Smooth muscle cell (in vitro differentiated cells): ENCODE results near the gene KLK7. TPM values are rescaled to one million over a fixed set of nuclear protein-coding genes. Genes with fewer than 3 reads are reported as not detected.

ENCODE experiments used
- DNase-seq: peaks from one replicate; lab custom pipeline; 2025; ENCODE audit not compliant: unreplicated experiment; lab: John Stamatoyannopoulos, UW
- H2AFZ ChIP-seq: fragments of 200-600 bp; sonication (generic); 2 replicates; pipeline ENCODE4 v1.6.0; 2016; ENCODE audit warnings: antibody characterized with exemption, low read depth, mild to moderate bottlenecking
- H3F3A ChIP-seq: fragments of 200-600 bp; sonication (generic); 2 replicates; pipeline ENCODE4 v1.6.0; 2017; ENCODE audit warnings: antibody characterized with exemption, low read depth
- H3K27ac ChIP-seq: fragments of 200-600 bp; sonication (generic); 2 replicates; pipeline ENCODE4 v1.5.1; 2016; ENCODE audit warnings: low read depth, mild to moderate bottlenecking
- H3K27me3 ChIP-seq: fragments of 200-600 bp; sonication (generic); 2 replicates; pipeline ENCODE4 v1.6.1; 2016; ENCODE audit warnings: low read depth, mild to moderate bottlenecking
- H3K36me3 ChIP-seq: fragments of 200-600 bp; sonication (generic); 2 replicates; pipeline ENCODE4 v1.5.1; 2016; ENCODE audit warnings: low read depth
- H3K4me1 ChIP-seq: fragments of 200-600 bp; sonication (generic); 2 replicates; pipeline ENCODE4 v1.5.1; 2016; ENCODE audit warnings: low read depth
- H3K4me2 ChIP-seq: fragments of 200-600 bp; sonication (generic); 2 replicates; pipeline ENCODE4 v1.6.0; 2016; ENCODE audit warnings: mild to moderate bottlenecking
- H3K4me3 ChIP-seq: fragments of 200-600 bp; sonication (generic); 2 replicates; pipeline ENCODE4 v1.5.1; 2016; ENCODE audit warnings: mild to moderate bottlenecking
- H3K79me2 ChIP-seq: fragments of 200-600 bp; sonication (generic); 2 replicates; pipeline ENCODE4 v1.6.0; 2016; ENCODE audit warnings: low read depth, mild to moderate bottlenecking
- H3K9ac ChIP-seq: fragments of 200-600 bp; sonication (generic); 2 replicates; pipeline ENCODE4 v1.6.0; 2016; ENCODE audit warnings: low read depth
- H3K9me3 ChIP-seq: fragments of 200-600 bp; sonication (generic); replicated peaks from 2 replicates; pipeline ENCODE4 v1.5.1; 2016; ENCODE audit warnings: low read depth
- H4K20me1 ChIP-seq: fragments of 200-600 bp; sonication (generic); 2 replicates; pipeline ENCODE4 v1.6.0; 2016; ENCODE audit warnings: low read depth
- CTCF ChIP-seq: fragments of 200-600 bp; sonication (generic); IDR thresholded peaks from 2 replicates; pipeline ENCODE4 v1.5.1; 2017; ENCODE audit warnings: borderline replicate concordance, mild to moderate bottlenecking, antibody characterized with exemption; ENCODE audit not compliant: insufficient read depth, poor library complexity, severe bottlenecking
- WGBS: methylation state at CpG from one replicate; pipeline ENCODE4 v1.1.7; 2016; ENCODE audit warnings: low lambda C conversion rate; 5-methylcytosine and 5-hydroxymethylcytosine counted together
- polyA plus RNA-seq: library from polyadenylated mRNA; unstranded; fragments of >200 nt; fragmentation: Nextera tagmentation; extraction: Ambion mirVana; gene quantifications from 2 replicates; pipeline ENCODE4 v1.2.1, GENCODE V29; 2016
- total RNA-seq: library from RNA; depleted of rRNA; stranded (reverse); fragments of >200 nt; gene quantifications from 2 replicates; pipeline ENCODE4 v1.2.3, GENCODE V29; 2014

Gene KLK7
- total and polyA plus RNA-seq, 2 experiments from 2014 or later: 0.25 TPM; not detected in 1

GRCh38 chr19:50933640-50934039 lies 50.1 kb downstream of the KLK7 start:
- Histone ChIP-seq H3F3A (no peaks in the 10 kb centered on the region), H3K36me3 (no peaks in the 10 kb centered on the region), H3K4me3 (no peak overlapping the region), H3K4me2 (no peak overlapping the region), H3K27me3 (peaks cover 4% of the 10 kb centered on the region), H3K27ac (no peak overlapping the region), H2AFZ (no peak overlapping the region), H3K79me2 (no peaks in the 10 kb centered on the region), H3K9ac (no peak overlapping the region), H3K4me1 (no peaks in the 10 kb centered on the region), H3K9me3 (no peaks in the 10 kb centered on the region), H4K20me1 (no peaks in the 10 kb centered on the region)
- no peak for TF ChIP-seq CTCF
- DNase-seq: no peak
- WGBS: 70% methylated on average over 8 of the region's 8 CpGs

- no peak for TF ChIP-seq CTCF
- H3K79me2 ChIP-seq: no peaks in the 10 kb centered on the region
- no peak overlapping the region for H3K9ac ChIP-seq
- WGBS: 75% methylated on average over 4 of the region's 4 CpGs
- no peaks in the 10 kb centered on the region for H3K4me1 ChIP-seq
- H3F3A ChIP-seq: no peaks in the 10 kb centered on the region
- no peak for DNase-seq
- no peak overlapping the region for H2AFZ ChIP-seq
- H3K4me2 ChIP-seq: no peak overlapping the region
- H3K27ac ChIP-seq: no peak overlapping the region
- H4K20me1 ChIP-seq: no peaks in the 10 kb centered on the region
- no peaks in the 10 kb centered on the region for H3K36me3 ChIP-seq
- no peaks in the 10 kb centered on the region for H3K9me3 ChIP-seq
- peaks cover 4% of the 10 kb centered on the region for H3K27me3 ChIP-seq
- no peak overlapping the region for H3K4me3 ChIP-seq
These were observed 51.0 kb downstream of the KLK7 start for GRCh38 chr19:50932690-50933083.

- Histone ChIP-seq H4K20me1 (no peaks in the 10 kb centered on the region), H3K36me3 (no peaks in the 10 kb centered on the region), H3K9me3 (no peaks in the 10 kb centered on the region), H3K4me3 (no peak overlapping the region), H3K27me3 (peaks cover 4% of the 10 kb centered on the region), H3K4me1 (no peaks in the 10 kb centered on the region), H3K9ac (no peak overlapping the region), H3K79me2 (no peaks in the 10 kb centered on the region), H3K27ac (no peak overlapping the region), H3F3A (no peaks in the 10 kb centered on the region), H2AFZ (no peak overlapping the region), H3K4me2 (no peak overlapping the region)
- no peak for DNase-seq
- TF ChIP-seq CTCF: no peak
- WGBS: 91% methylated on average over 11 of the region's 11 CpGs
These were observed 51.6 kb downstream of the KLK7 start for GRCh38 chr19:50932018-50932689.

- no peak for DNase-seq
- peaks cover 4% of the 10 kb centered on the region for H3K27me3 ChIP-seq
- no peak for TF ChIP-seq CTCF
- no peak overlapping the region for H3K27ac ChIP-seq
- H3F3A ChIP-seq: no peaks in the 10 kb centered on the region
- no peaks in the 10 kb centered on the region for H3K4me1 ChIP-seq
- no peak overlapping the region for H3K4me2 ChIP-seq
- no peaks in the 10 kb centered on the region for H3K79me2 ChIP-seq
- no peak overlapping the region for H3K9ac ChIP-seq
- H4K20me1 ChIP-seq: no peaks in the 10 kb centered on the region
- H3K36me3 ChIP-seq: no peaks in the 10 kb centered on the region
- H3K9me3 ChIP-seq: no peaks in the 10 kb centered on the region
- H3K4me3 ChIP-seq: no peak overlapping the region
- no peak overlapping the region for H2AFZ ChIP-seq
These were observed 52.7 kb downstream of the KLK7 start for GRCh38 chr19:50931023-50931422.
